ENCODE measurements around the gene CSTPP1. TPM values are rescaled to one million over a fixed set of nuclear protein-coding genes. Genes with fewer than 3 reads are reported as not detected.

CSTPP1 gene
- total RNA-seq, 2 experiments from 2014 or later, result 16.7 to 20.4 TPM

- Mint-ChIP-seq H3K27me3 (no peaks in the 10 kb centered on the region), H3K4me3 (no peak overlapping the region), H3K9me3 (no peaks in the 10 kb centered on the region), H3K36me3 (ENCODE audit: low read depth) (peaks cover 27% of the 10 kb centered on the region), H3K27ac (no peak overlapping the region), H3K4me1 (no peaks in the 10 kb centered on the region)
- no peak for DNase-seq
- ChIA-PET CTCF (interaction anchor here (0.7 to 3.0 kb wide), 9 partner anchors 9 to 316 kb away, joined by 3 to 12 read pairs (median 4); no protein-coding TSS in a partner anchor), POLR2A (interaction anchor here (0.7 to 1.8 kb wide), 4 partner anchors 8 to 53 kb away, joined by 3 to 6 read pairs (median 4); partner anchors contain the start of genes ARFGAP2 and DDB2)
Measured at GRCh38 chr11:47162426-47162825, 225.9 kb downstream of the CSTPP1 start.

GRCh38 chr11:47163193-47163592, 226.6 kb downstream of the CSTPP1 start:
- no peak for DNase-seq
- ChIA-PET POLR2A (interaction anchor here (0.6 to 1.8 kb wide), 7 partner anchors 9 to 688 kb away, joined by 3 to 6 read pairs (median 4); partner anchors contain the start of genes ARFGAP2 and DDB2), CTCF (interaction anchor here (0.6 to 3.0 kb wide), 9 partner anchors 9 to 1009 kb away, joined by 3 to 12 read pairs (median 4); no protein-coding TSS in a partner anchor)
- Mint-ChIP-seq H3K4me1 (no peaks in the 10 kb centered on the region), H3K36me3 (ENCODE audit: low read depth) (peaks cover 35% of the 10 kb centered on the region), H3K9me3 (no peaks in the 10 kb centered on the region), H3K4me3 (no peak overlapping the region), H3K27me3 (no peaks in the 10 kb centered on the region), H3K27ac (no peak overlapping the region)

GRCh38 chr11:47163898-47164297, 227.3 kb downstream of the CSTPP1 start:
- no peak overlapping the region for H3K27ac Mint-ChIP-seq
- H3K4me3 Mint-ChIP-seq, result no peak overlapping the region
- peaks cover 36% of the 10 kb centered on the region for H3K36me3 Mint-ChIP-seq (ENCODE audit: low read depth)
- ChIA-PET CTCF (interaction anchor here (1.7 to 2.3 kb wide), 2 partner anchors 8 to 14 kb away, joined by 4 to 6 read pairs; no protein-coding TSS in a partner anchor), POLR2A (interaction anchor here (1.4 kb wide), 2 partner anchors 8 to 9 kb away, joined by 3 to 5 read pairs; no protein-coding TSS in a partner anchor)
- H3K9me3 Mint-ChIP-seq, result no peaks in the 10 kb centered on the region
- no peaks in the 10 kb centered on the region for H3K27me3 Mint-ChIP-seq
- no peak for DNase-seq
- H3K4me1 Mint-ChIP-seq, result no peaks in the 10 kb centered on the region

GRCh38 chr11:47164321-47164720, 227.8 kb downstream of the CSTPP1 start:
- Mint-ChIP-seq H3K4me1 (no peaks in the 10 kb centered on the region), H3K27me3 (no peaks in the 10 kb centered on the region), H3K9me3 (no peaks in the 10 kb centered on the region), H3K4me3 (no peak overlapping the region), H3K36me3 (ENCODE audit: low read depth) (peaks cover 36% of the 10 kb centered on the region), H3K27ac (no peak overlapping the region)
- no peak for DNase-seq
- ChIA-PET POLR2A (no interaction called here), CTCF (interaction anchor here (1.7 kb wide), 1 partner anchor 8 kb away, joined by 4 read pairs; no protein-coding TSS in a partner anchor)

- POLR2A ChIA-PET, result interaction anchor here (2.3 kb wide), 1 partner anchor 10 kb away, joined by 7 read pairs; the partner anchor contains the start of gene ARFGAP2
- Mint-ChIP-seq H3K4me3 (no peak overlapping the region), H3K27ac (no peak overlapping the region), H3K36me3 (ENCODE audit: low read depth) (peaks cover 33% of the 10 kb centered on the region), H3K27me3 (no peaks in the 10 kb centered on the region), H3K4me1 (no peaks in the 10 kb centered on the region), H3K9me3 (no peaks in the 10 kb centered on the region)
- CTCF ChIA-PET, result interaction anchor here (0.5 kb wide), 1 partner anchor 514 kb away, joined by 3 read pairs; no protein-coding TSS in a partner anchor
- no peak for DNase-seq
Measured at GRCh38 chr11:47165253-47165840, 228.8 kb downstream of the CSTPP1 start.

GRCh38 chr11:47166368-47166767, 229.8 kb downstream of the CSTPP1 start:
- peaks cover 41% of the 10 kb centered on the region for H3K36me3 Mint-ChIP-seq (ENCODE audit: low read depth)
- peaks cover 8% of the 10 kb centered on the region for H3K4me1 Mint-ChIP-seq
- no peak overlapping the region for H3K27ac Mint-ChIP-seq
- DNase-seq, result no peak
- no peaks in the 10 kb centered on the region for H3K9me3 Mint-ChIP-seq
- H3K4me3 Mint-ChIP-seq, result no peak overlapping the region
- ChIA-PET POLR2A (interaction anchor here (2.3 kb wide), 1 partner anchor 9 kb away, joined by 7 read pairs; the partner anchor contains the start of gene ARFGAP2), CTCF (no interaction called here)
- H3K27me3 Mint-ChIP-seq, result no peaks in the 10 kb centered on the region

GRCh38 chr11:47171061-47171838, 234.7 kb downstream of the CSTPP1 start:
- H3K27me3 Mint-ChIP-seq, result no peaks in the 10 kb centered on the region
- H3K27ac Mint-ChIP-seq, result no peak overlapping the region
- POLR2A ChIA-PET, result interaction anchor here (1.3 kb wide), 1 partner anchor 100 kb away, joined by 3 read pairs; no protein-coding TSS in a partner anchor
- CTCF ChIA-PET, result interaction anchor here (0.9 to 1.2 kb wide), 2 partner anchors 8 to 88 kb away, joined by 3 to 4 read pairs; no protein-coding TSS in a partner anchor
- peaks cover 52% of the 10 kb centered on the region for H3K36me3 Mint-ChIP-seq (ENCODE audit: low read depth)
- no peak overlapping the region for H3K4me3 Mint-ChIP-seq
- DNase-seq, result no peak
- no peaks in the 10 kb centered on the region for H3K9me3 Mint-ChIP-seq
- H3K4me1 Mint-ChIP-seq, result peaks cover 37% of the 10 kb centered on the region

- no peak overlapping the region for H3K27ac Mint-ChIP-seq
- peaks cover 52% of the 10 kb centered on the region for H3K36me3 Mint-ChIP-seq (ENCODE audit: low read depth)
- peaks cover 39% of the 10 kb centered on the region for H3K4me1 Mint-ChIP-seq
- ChIA-PET CTCF (interaction anchor here (0.9 to 1.2 kb wide), 3 partner anchors 8 to 88 kb away, joined by 3 to 4 read pairs (median 4); no protein-coding TSS in a partner anchor), POLR2A (interaction anchor here (1.2 to 1.3 kb wide), 3 partner anchors 9 to 99 kb away, joined by 3 to 5 read pairs (median 3); no protein-coding TSS in a partner anchor)
- no peaks in the 10 kb centered on the region for H3K27me3 Mint-ChIP-seq
- no peak overlapping the region for H3K4me3 Mint-ChIP-seq
- no peak for DNase-seq
- H3K9me3 Mint-ChIP-seq, result no peaks in the 10 kb centered on the region
Measured at GRCh38 chr11:47171856-47172255, 235.3 kb downstream of the CSTPP1 start.

GRCh38 chr11:47172740-47173336, 236.3 kb downstream of the CSTPP1 start:
- H3K9me3 Mint-ChIP-seq, result no peaks in the 10 kb centered on the region
- no peak for DNase-seq
- H3K27ac Mint-ChIP-seq, result no peak overlapping the region
- ChIA-PET CTCF (interaction anchor here (0.9 to 1.2 kb wide), 2 partner anchors 9 to 11 kb away, joined by 4 read pairs; no protein-coding TSS in a partner anchor), POLR2A (interaction anchor here (1.2 to 1.3 kb wide), 4 partner anchors 9 to 98 kb away, joined by 3 to 5 read pairs (median 3); no protein-coding TSS in a partner anchor)
- H3K4me1 Mint-ChIP-seq, result peaks cover 46% of the 10 kb centered on the region
- H3K4me3 Mint-ChIP-seq, result no peak overlapping the region
- peaks cover 44% of the 10 kb centered on the region for H3K36me3 Mint-ChIP-seq (ENCODE audit: low read depth)
- no peaks in the 10 kb centered on the region for H3K27me3 Mint-ChIP-seq

- Mint-ChIP-seq H3K27ac (peak overlapping the region; percentile 98), H3K9me3 (no peaks in the 10 kb centered on the region), H3K4me1 (peaks cover 54% of the 10 kb centered on the region), H3K27me3 (no peaks in the 10 kb centered on the region), H3K4me3 (peak overlapping the region; percentile 94), H3K36me3 (ENCODE audit: low read depth) (peaks cover 36% of the 10 kb centered on the region)
- ChIA-PET CTCF (interaction anchor here (0.8 to 4.8 kb wide), 2 partner anchors 39 to 73 kb away, joined by 3 to 33 read pairs; partner anchors contain the start of genes ACP2 and DDB2), POLR2A (interaction anchor here (0.8 to 10.3 kb wide), 8 partner anchors 10 to 250 kb away, joined by 3 to 124 read pairs (median 6); partner anchors contain the start of genes DDB2, PACSIN3 and PSMC3)
- no peak for DNase-seq
Measured at GRCh38 chr11:47175746-47176327, 239.3 kb downstream of the CSTPP1 start.

GRCh38 chr11:47176328-47177228, 240.0 kb downstream of the CSTPP1 start, which contains the start of gene ARFGAP2:
Gene ARFGAP2, minus strand, starts transcription at chr11:47176879. Its CDS starts 26 bp downstream, at chr11:47176853.
- ChIA-PET CTCF (interaction anchor here (1.4 to 4.8 kb wide), 3 partner anchors 11 to 236 kb away, joined by 4 to 33 read pairs (median 15); partner anchors contain the start of genes DDB2 and PACSIN3), POLR2A (interaction anchor here (0.8 to 10.3 kb wide), 9 partner anchors 10 to 250 kb away, joined by 3 to 124 read pairs (median 6); partner anchors contain the start of genes ACP2, DDB2, MADD and PACSIN3)
- peak within 1 kb of the TSS; percentile 94 for H3K4me3 Mint-ChIP-seq
- H3K4me1 Mint-ChIP-seq, result peaks cover 48% of the 10 kb centered on the region
- peak; percentile 97 for DNase-seq
- peaks cover 29% of the 10 kb centered on the region for H3K36me3 Mint-ChIP-seq (ENCODE audit: low read depth)
- H3K9me3 Mint-ChIP-seq, result no peaks in the 10 kb centered on the region
- no peaks in the 10 kb centered on the region for H3K27me3 Mint-ChIP-seq
- H3K27ac Mint-ChIP-seq, result peak within 1 kb of the TSS; percentile 98

All from activated CD4-positive, alpha-beta memory T cell treated with anti-CD3 and anti-CD28 coated beads, Interleukin-2, amount 10 ng/mL, durations not matched to agents 7 days and 5 days (primary cell).